Ovary (tissue), 3 donors: ENCODE data around the gene DMRTB1.

ENCODE experiments used
- CTCF ChIP-seq, 3 donors: fragments of 450-650 bp in 2 of 3; fragments of 200-600 bp in 1 of 3; IDR thresholded peaks; one replicate each; pipeline versions ENCODE4 v1.5.1 to v1.8.0; 2016 to 2022; ENCODE audit warnings: antibody characterized with exemption in 3 of 3, mild to moderate bottlenecking in 1 of 3
- EP300 ChIP-seq: sonication (generic); formaldehyde crosslinking; IDR thresholded peaks from one replicate; pipeline ENCODE4 v1.6.1; 2017; ENCODE audit warnings: antibody characterized with exemption
- POLR2A ChIP-seq: fragments of 450-650 bp; IDR thresholded peaks from one replicate; pipeline ENCODE4 v1.6.1; 2017; ENCODE audit warnings: antibody characterized with exemption, mild to moderate bottlenecking, moderate library complexity
- donor health status: DM: no; HTN: no; CAD: no.

GRCh38 chr1:53410100-53410541, 49.1 kb upstream of the DMRTB1 start:
- TF ChIP-seq POLR2A (no peak), CTCF (IDR thresholded peaks at IDR 0.05) (no peak), EP300 (no peak)
